OCI-LY1 (cell line): ENCODE measurements around the gene RAPGEF4.
"Not testable (repeated sequence)": the region's sequence is repeated elsewhere in the genome, so short reads cannot be mapped to it uniquely, and the experiment has no call there.

Source experiments
- EZH2 ChIP-seq: fragments of 200-600 bp; sonication (generic), shearing (Covaris generic); IDR thresholded peaks from 2 replicates; pipeline ENCODE4 v1.8.0; 2017; ENCODE audit warnings: borderline replicate concordance, mixed run types, mild to moderate bottlenecking, antibody characterized with exemption, low read length, moderate library complexity, mixed read lengths
- TF ChIP-seq, protein P1 (sequence below): fragments of 200-600 bp; sonication (generic), shearing (Covaris generic); IDR thresholded peaks from 2 replicates; pipeline ENCODE4 v1.5.1; 2017; ENCODE audit warnings: mild to moderate bottlenecking, antibody characterized with exemption, low read length, moderate library complexity, mixed read lengths

DNA sequence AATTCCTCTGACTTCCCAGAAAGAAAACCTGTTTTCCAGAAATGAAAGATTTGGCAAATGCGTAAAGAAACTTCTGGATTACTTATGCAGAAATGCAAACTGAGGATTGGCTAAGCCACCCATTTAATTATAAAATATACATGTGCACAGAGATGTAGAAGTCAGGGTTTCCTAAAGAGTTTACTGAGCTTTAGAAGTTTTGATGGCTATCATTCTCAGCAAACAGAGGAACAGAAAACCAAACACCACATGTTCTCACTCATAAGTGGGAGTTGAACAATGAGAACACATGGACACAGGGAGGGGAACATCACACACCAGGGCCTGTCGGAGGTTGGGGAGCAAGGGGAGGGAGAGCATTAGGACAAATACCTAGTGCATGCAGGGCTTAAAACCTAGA, 302.6 kb downstream of the RAPGEF4 start:
- TF ChIP-seq, protein P1, sequence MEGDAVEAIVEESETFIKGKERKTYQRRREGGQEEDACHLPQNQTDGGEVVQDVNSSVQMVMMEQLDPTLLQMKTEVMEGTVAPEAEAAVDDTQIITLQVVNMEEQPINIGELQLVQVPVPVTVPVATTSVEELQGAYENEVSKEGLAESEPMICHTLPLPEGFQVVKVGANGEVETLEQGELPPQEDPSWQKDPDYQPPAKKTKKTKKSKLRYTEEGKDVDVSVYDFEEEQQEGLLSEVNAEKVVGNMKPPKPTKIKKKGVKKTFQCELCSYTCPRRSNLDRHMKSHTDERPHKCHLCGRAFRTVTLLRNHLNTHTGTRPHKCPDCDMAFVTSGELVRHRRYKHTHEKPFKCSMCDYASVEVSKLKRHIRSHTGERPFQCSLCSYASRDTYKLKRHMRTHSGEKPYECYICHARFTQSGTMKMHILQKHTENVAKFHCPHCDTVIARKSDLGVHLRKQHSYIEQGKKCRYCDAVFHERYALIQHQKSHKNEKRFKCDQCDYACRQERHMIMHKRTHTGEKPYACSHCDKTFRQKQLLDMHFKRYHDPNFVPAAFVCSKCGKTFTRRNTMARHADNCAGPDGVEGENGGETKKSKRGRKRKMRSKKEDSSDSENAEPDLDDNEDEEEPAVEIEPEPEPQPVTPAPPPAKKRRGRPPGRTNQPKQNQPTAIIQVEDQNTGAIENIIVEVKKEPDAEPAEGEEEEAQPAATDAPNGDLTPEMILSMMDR = not testable (repeated sequence)
- TF ChIP-seq EZH2 = not testable (repeated sequence)
